HG03457 (cell line): ENCODE measurements around the gene TMEM116.
"Not testable (repeated sequence)": the region's sequence is repeated elsewhere in the genome, so short reads cannot be mapped to it uniquely, and the experiment has no call there.

Source experiments
- ATAC-seq: cut with Tn5 transposase; IDR thresholded peaks from one replicate; pipeline ENCODE4 v1.9.1; 2021; ENCODE audit warnings: moderate number of reproducible peaks; ENCODE audit not compliant: unreplicated experiment

The TMEM116 gene

DNA sequence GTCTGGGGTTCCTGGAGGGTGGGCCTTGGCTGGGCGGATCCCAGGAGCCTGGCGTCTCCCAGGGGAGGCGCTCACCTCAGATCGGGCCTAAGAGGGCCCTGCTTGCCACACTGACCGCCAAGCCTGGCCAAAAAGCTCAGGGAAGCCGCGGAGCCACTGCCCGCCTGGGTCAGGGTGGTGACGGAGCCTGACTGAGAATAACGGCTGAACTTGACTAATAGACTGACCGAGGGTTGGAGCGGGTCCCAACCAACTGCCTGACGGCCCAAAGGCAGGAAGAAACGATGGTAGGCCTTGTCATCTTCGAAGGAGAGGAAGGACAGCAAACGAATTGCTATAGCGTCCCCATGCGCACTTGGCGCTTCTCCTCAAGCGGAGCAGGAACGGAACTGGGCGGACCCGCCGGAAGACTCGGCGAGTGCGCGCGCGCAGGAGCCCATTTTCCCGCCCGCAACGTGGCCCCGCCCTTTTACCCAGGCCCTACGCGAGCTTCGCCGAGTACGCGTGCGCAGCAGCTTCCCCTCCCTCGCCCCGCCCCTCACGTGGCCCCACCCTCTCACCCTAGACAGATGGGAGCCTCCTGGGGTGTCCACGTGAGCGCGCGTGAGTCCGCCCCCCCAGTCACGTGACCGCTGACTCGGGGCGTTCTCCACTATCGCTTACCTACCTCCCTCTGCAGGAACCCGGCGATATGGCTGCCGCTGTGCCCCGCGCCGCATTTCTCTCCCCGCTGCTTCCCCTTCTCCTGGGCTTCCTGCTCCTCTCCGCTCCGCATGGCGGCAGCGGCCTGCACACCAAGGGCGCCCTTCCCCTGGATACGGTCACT is at the start of gene TMEM116, which contains the start of gene ERP29:
Gene TMEM116 (minus strand): TSS at position 391 of the 826 bp plus-strand sequence. CDS start 7,895 bp downstream, outside the sequence.
Gene ERP29 (plus strand): TSS at position 652 of the 826 bp plus-strand sequence. CDS start 40 bp downstream, at position 692.
- ATAC-seq = peak; percentile 62

- ATAC-seq = no peak
Observed at GRCh38 chr12:112061137-112061536, 48.2 kb upstream of the TMEM116 start.

DNA sequence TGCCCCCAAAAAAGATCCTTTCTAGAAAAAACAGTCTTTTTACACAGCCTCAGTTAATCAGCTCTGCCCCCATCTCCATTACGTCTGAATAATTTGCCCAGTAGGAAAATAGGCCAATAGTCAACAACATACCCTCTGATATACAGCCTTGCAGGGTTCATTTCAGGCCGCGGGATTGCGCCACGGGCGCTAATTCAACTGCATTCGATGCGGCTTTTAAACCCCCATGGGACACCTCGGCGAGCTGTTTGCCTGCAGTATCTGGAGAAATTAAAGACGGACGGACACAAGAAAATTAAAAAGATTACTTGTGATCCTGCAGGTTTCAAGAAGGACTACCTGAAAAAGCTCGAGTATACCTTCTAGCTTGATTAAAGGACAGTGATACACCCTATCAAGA is 36.4 kb upstream of the TMEM116 start:
- ATAC-seq = no peak

DNA sequence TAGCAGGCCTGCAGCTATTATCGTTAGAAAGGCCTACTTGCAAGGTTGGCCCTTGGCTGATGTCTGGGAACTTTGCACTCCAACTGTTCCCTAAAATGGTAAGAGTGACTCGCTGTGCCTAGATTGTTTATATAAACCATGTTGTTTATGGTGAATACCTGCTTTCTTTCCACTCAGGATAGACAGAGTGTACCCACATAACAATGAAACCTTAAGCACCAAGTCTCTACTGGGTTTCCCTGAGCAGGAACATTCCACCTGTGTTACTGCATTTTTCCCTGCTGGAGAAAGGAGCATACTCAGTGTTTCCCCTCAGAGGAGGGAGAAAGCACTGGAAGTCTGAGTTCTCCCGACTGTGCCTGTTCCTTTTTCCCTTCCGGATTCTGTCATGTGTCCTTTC is 33.0 kb upstream of the TMEM116 start:
- no peak for ATAC-seq

GRCh38 chr12:112036614-112037013 is 23.6 kb upstream of the TMEM116 start:
- ATAC-seq = not testable (repeated sequence)

- ATAC-seq = no peak
Observed at GRCh38 chr12:112035219-112035785, 22.3 kb upstream of the TMEM116 start.

- ATAC-seq = no peak
Observed at GRCh38 chr12:112032292-112032691, 19.3 kb upstream of the TMEM116 start.

- ATAC-seq = no peak
Observed at GRCh38 chr12:112031472-112031871, 18.5 kb upstream of the TMEM116 start.

GRCh38 chr12:112029301-112029700 is 16.3 kb upstream of the TMEM116 start:
- no peak for ATAC-seq

DNA sequence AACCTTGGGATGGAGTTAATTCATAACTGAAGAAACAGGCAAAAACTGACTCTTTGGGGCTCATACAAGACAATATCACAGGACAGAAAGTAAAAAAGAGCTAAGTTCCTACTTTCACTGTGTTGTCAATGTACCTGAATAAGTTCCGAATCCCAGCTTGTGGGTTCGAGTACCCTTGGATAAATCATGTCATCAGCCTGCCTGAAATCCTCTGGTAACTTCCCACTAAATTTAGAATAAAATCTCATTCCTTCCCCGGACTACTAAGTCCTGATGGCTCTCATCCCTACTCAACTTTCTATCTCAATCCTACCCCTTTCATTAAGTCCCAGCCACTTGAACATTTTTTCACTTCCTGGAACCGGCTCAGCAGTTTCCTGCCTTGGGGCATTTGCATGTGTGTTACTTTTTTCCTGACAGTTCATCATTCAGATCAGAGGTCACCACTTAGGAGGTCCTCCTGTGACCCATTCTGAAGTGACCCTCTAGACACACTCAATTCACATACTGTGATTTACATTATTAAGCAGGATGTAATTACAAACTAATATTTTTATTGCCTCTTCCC is 12.9 kb upstream of the TMEM116 start:
- no peak for ATAC-seq

- no peak for ATAC-seq
Observed at GRCh38 chr12:112023759-112024396, 10.9 kb upstream of the TMEM116 start.

DNA sequence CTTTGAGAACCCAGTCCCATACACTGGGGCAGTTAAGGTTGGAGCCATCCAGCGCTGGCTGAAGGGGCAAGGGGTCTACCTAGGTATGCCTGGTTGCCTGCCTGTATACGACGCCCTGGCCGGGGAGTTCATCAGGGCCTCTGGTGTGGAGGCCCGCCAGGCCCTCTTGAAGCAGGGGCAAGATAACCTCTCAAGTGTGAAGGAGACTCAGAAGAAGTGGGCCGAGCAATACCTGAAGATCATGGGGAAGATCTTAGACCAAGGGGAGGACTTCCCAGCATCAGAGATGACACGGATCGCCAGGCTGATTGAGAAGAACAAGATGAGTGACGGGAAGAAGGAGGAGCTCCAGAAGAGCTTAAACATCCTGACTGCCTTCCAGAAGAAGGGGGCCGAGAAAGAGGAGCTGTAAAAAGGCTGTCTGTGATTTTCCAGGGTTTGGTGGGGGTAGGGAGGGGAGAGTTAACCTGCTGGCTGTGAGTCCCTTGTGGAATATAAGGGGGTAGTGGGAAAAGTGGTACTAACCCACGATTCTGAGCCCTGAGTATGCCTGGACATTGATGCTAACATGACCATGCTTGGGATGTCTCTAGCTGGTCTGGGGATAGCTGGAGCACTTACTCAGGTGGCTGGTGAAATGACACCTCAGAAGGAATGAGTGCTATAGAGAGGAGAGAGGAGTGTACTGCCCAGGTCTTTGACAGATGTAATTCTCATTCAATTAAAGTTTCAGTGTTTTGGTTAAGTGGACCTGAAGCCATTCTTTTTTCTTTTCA is 9.5 kb upstream of the TMEM116 start:
- no peak for ATAC-seq

DNA sequence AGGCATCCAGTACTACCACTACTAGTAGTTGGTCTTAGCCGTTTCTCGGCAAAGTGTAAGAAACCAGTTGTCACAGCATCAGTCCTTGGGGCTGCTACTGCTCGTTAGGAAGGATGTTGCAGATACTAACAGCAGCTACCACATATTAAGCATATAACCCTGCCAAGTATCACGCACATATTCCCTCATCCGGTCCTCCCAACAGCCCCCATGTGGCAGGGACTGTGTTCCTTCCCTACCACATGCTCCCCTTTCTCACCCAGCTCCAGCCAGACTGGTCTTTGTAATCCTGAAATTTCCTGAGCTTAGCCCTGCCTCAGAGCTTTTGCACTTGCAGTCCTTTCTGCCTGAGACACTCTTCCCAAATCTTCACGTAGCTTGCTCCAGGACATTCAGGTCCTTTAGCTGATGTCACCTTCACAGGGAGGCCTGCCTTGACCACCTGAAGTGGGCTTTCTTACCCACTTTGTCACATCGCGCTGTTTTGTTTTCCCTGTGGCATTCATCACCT is 8.0 kb upstream of the TMEM116 start:
- ATAC-seq = no peak

GRCh38 chr12:112018571-112019237 is 5.7 kb upstream of the TMEM116 start:
- no peak for ATAC-seq

DNA sequence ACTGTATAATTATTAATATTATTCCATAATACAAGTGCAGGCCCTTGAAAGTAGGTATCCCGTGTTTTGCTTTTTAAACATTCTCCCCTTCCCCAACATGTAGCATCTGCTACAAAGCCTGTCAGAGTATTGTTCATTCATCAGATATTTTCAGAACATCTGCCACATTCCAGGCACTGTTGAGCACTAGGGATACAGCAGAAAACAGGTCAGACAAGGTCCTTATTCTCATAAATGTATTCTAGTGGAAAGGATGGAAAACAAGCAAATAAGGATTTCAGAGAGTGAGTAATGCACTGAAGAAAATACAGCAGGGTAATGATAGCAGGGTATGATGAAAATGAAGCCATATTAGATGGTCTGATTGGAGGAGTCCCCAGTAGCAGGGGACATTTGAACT is 4.1 kb upstream of the TMEM116 start:
- no peak for ATAC-seq

GRCh38 chr12:112015938-112016337 is 3.0 kb upstream of the TMEM116 start:
- ATAC-seq = no peak

DNA sequence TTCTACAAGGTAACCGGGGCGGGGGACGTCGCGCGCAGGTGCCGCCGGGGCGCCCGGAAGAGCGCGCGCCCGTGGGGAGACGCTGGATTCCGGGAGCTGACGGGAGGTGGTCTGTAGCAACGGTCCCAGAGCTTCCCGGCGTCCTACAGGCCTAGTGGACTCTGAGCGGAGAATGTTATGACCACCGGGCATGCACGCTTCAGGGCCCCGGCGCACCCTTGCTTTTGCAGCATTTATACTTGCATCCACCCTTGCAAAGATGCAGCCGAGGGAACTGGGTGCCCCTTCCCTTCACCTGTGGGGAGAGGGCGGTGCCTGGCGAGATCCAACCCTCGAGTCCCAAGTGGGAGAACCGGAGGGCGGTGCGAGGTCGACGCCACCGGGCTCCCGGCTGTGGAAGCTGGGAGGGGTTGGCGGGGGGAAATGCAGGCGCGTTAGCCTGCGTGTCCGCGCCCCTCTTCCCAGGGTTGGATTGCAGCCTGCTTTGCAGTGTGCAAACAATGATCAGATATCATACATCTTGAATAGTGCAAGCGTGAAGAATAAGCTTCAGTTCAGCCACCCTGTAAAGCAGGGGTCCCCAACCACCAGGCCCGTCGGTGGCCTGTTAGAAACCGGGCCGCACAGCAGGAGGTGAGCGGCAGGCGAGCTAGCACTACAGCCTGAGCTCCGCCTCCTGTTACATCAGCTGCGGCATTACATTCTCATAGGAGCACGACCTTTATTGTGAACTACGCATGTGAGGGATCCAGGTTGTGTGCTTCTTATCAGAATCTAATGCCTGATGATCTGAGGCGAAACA is 837 bp upstream of the TMEM116 start:
- peak; percentile 3 for ATAC-seq

DNA sequence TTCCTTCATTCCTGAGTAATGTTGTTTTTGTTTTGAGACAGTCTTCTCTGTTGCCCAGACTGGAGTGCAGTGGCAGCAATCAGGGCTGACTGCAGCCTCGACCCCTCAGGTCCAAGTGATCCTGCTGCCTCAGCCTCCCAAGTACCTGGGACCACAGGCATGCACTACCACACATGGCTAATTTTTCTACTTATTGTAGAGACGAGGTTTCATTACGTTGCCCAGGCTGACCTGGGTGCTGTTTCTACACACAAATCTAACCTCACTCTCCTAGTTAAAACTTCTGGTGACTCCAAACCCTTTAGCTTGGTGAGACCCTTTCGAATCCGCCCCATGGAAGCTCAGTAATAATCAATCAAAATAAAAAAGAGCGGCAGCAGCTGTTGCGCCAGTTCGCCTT is 1.3 kb downstream of the TMEM116 start:
- no peak for ATAC-seq
